ENCODE results near the gene MCRS1. TPM values are rescaled to one million over a fixed set of nuclear protein-coding genes. Genes with fewer than 3 reads are reported as not detected.

MCRS1 gene
- total RNA-seq, 3 donors from 2014 or later = 51.6 to 66.7 (median 55.9) TPM

GRCh38 chr12:49555631-49556390 lies 12.1 kb downstream of the MCRS1 start:
- ATAC-seq (no peak), DNase-seq (no peak)
- Histone ChIP-seq H3K36me3 (ENCODE audit: low read depth) (no peaks in the 10 kb centered on the region), H3K4me1 (ENCODE audit: low read depth) (no peaks in the 10 kb centered on the region), H3K9me3 (no peaks in the 10 kb centered on the region), H3K4me3 (no peak overlapping the region)
- intact Hi-C loops (cut with DNase I, micrococcal nuclease) = no loop called here
- TF ChIP-seq CTCF (IDR thresholded peaks at IDR 0.05) = no peak

GRCh38 chr12:49554266-49554665 lies 13.7 kb downstream of the MCRS1 start:
- no peak for ATAC-seq
- intact Hi-C loops (cut with DNase I, micrococcal nuclease) = no loop called here
- DNase-seq = no peak

GRCh38 chr12:49553512-49554088 lies 14.3 kb downstream of the MCRS1 start:
- DNase-seq = no peak

More at GRCh38 chr12:49554266-49554665, 13.7 kb downstream of the MCRS1 start:
- TF ChIP-seq CTCF (IDR thresholded peaks at IDR 0.05) = no peak
- Histone ChIP-seq H3K36me3 (ENCODE audit: low read depth) (no peaks in the 10 kb centered on the region), H3K9me3 (no peaks in the 10 kb centered on the region), H3K4me1 (ENCODE audit: low read depth) (no peaks in the 10 kb centered on the region), H3K4me3 (no peak overlapping the region)

GRCh38 chr12:49552899-49553298 lies 15.0 kb downstream of the MCRS1 start:
- TF ChIP-seq CTCF (IDR thresholded peaks at IDR 0.05) = no peak
- Histone ChIP-seq H3K36me3 (ENCODE audit: low read depth) (no peaks in the 10 kb centered on the region), H3K4me1 (ENCODE audit: low read depth) (peaks cover 3% of the 10 kb centered on the region), H3K9me3 (no peaks in the 10 kb centered on the region), H3K4me3 (no peak overlapping the region)
- DNase-seq (no peak), ATAC-seq (no peak)
- intact Hi-C loops (cut with DNase I, micrococcal nuclease) = no loop called here

More at GRCh38 chr12:49553512-49554088, 14.3 kb downstream of the MCRS1 start:
- Histone ChIP-seq H3K4me1 (ENCODE audit: low read depth) (peaks cover 3% of the 10 kb centered on the region), H3K4me3 (no peak overlapping the region), H3K36me3 (ENCODE audit: low read depth) (no peaks in the 10 kb centered on the region), H3K9me3 (no peaks in the 10 kb centered on the region)
- intact Hi-C loops (cut with DNase I, micrococcal nuclease) = no loop called here
- ATAC-seq = peak; percentile 25
- no peak for TF ChIP-seq CTCF (IDR thresholded peaks at IDR 0.05)

- no peak for DNase-seq
- Histone ChIP-seq H3K4me1 (ENCODE audit: low read depth) (peaks cover 3% of the 10 kb centered on the region), H3K36me3 (ENCODE audit: low read depth) (no peaks in the 10 kb centered on the region), H3K9me3 (no peaks in the 10 kb centered on the region), H3K4me3 (no peak overlapping the region)
- intact Hi-C loops (cut with DNase I, micrococcal nuclease) = no loop called here
- ATAC-seq = no peak
- no peak for TF ChIP-seq CTCF (IDR thresholded peaks at IDR 0.05)
Measured at GRCh38 chr12:49552425-49552824, 15.5 kb downstream of the MCRS1 start.
